Measurements from ENCODE around the gene CDH23. TPM values are rescaled to one million over a fixed set of nuclear protein-coding genes. Genes with fewer than 3 reads are reported as not detected.

The CDH23 gene
- total RNA-seq, 1 donor = 0.36 TPM

DNA sequence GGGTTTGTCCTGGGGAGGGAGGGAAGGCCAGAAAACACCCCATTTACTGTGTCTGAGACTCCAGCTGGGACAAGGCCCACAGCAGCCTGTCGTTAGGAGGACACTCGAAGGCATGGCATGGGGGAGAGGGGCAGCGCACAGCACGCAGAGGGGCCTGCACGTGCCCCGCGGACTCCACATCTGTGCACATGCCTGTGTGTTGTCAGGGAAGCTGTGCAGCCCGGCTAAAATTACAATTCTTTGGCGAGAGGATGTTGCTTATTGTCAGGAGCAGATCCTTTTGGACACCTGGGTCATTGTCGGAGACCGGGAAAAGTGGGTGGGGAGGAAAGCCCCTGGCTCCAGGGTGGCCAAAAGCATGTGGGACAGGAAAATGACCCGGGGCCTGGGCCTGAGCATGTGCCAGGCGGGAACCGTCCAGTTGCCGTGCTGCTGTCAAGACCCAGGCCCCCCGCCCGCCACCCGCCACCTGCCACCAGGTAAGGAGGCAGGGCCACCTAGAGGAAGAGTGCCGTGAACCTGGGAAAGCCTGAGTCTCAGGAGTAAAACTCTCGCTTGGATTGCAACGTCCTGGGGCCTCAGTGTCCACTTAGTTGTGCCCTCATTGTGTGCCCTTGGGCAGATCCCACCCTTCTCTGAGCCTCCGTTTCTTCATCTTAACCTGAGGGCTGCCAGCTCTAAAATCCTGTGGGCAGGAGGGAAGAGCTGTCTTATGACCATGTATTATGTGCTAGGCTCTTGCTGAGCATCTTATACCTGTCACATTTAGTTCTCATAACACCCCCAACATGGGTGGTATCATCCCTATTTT is 369.4 kb downstream of the CDH23 start:
- Histone ChIP-seq H2AFZ (ENCODE audit: low read length) (no peak overlapping the region), H3K4me3 (ENCODE audit: insufficient read depth, low read length) (no peak overlapping the region), H3K79me2 (ENCODE audit: insufficient read depth, low read length) (peaks cover 9% of the 10 kb centered on the region), H3K4me2 (ENCODE audit: insufficient read depth, low read length) (peak overlapping the region; percentile 5), H3K27ac (ENCODE audit: low read depth, low read length) (peak overlapping the region; percentile 96), H4K20me1 (ENCODE audit: insufficient read depth, low read length) (peaks cover 11% of the 10 kb centered on the region), H3K9me3 (ENCODE audit: low read depth, low read length) (no peaks in the 10 kb centered on the region), H3K27me3 (ENCODE audit: insufficient read depth, low read length) (no peaks in the 10 kb centered on the region), H3K36me3 (ENCODE audit: insufficient read depth, low read length) (peaks cover 6% of the 10 kb centered on the region), H3K4me1 (ENCODE audit: insufficient read depth, low read length) (peaks cover 71% of the 10 kb centered on the region)
- TF ChIP-seq, protein P1, sequence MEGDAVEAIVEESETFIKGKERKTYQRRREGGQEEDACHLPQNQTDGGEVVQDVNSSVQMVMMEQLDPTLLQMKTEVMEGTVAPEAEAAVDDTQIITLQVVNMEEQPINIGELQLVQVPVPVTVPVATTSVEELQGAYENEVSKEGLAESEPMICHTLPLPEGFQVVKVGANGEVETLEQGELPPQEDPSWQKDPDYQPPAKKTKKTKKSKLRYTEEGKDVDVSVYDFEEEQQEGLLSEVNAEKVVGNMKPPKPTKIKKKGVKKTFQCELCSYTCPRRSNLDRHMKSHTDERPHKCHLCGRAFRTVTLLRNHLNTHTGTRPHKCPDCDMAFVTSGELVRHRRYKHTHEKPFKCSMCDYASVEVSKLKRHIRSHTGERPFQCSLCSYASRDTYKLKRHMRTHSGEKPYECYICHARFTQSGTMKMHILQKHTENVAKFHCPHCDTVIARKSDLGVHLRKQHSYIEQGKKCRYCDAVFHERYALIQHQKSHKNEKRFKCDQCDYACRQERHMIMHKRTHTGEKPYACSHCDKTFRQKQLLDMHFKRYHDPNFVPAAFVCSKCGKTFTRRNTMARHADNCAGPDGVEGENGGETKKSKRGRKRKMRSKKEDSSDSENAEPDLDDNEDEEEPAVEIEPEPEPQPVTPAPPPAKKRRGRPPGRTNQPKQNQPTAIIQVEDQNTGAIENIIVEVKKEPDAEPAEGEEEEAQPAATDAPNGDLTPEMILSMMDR (IDR thresholded peaks at IDR 0.05; ENCODE audit: extremely low read depth, low read depth, low read length) = no peak
- no peak for DNase-seq (ENCODE audit: insufficient read length, low spot score, missing footprints)

- Histone ChIP-seq H2AFZ (ENCODE audit: low read length) (no peak overlapping the region), H3K4me1 (ENCODE audit: insufficient read depth, low read length) (peaks cover 79% of the 10 kb centered on the region), H3K9me3 (ENCODE audit: low read depth, low read length) (no peaks in the 10 kb centered on the region), H4K20me1 (ENCODE audit: insufficient read depth, low read length) (peaks cover 6% of the 10 kb centered on the region), H3K4me2 (ENCODE audit: insufficient read depth, low read length) (peak overlapping the region; percentile 52), H3K36me3 (ENCODE audit: insufficient read depth, low read length) (peaks cover 3% of the 10 kb centered on the region), H3K27me3 (ENCODE audit: insufficient read depth, low read length) (no peaks in the 10 kb centered on the region), H3K4me3 (ENCODE audit: insufficient read depth, low read length) (peak overlapping the region; percentile 43), H3K79me2 (ENCODE audit: insufficient read depth, low read length) (peaks cover 8% of the 10 kb centered on the region), H3K27ac (ENCODE audit: low read depth, low read length) (peak overlapping the region; percentile 96)
- DNase-seq (ENCODE audit: insufficient read length, low spot score, missing footprints) = peak; percentile 98
- TF ChIP-seq, protein P1 (IDR thresholded peaks at IDR 0.05; ENCODE audit: extremely low read depth, low read depth, low read length) = no peak
These were observed 370.1 kb downstream of the CDH23 start for GRCh38 chr10:71766717-71767419.

DNA sequence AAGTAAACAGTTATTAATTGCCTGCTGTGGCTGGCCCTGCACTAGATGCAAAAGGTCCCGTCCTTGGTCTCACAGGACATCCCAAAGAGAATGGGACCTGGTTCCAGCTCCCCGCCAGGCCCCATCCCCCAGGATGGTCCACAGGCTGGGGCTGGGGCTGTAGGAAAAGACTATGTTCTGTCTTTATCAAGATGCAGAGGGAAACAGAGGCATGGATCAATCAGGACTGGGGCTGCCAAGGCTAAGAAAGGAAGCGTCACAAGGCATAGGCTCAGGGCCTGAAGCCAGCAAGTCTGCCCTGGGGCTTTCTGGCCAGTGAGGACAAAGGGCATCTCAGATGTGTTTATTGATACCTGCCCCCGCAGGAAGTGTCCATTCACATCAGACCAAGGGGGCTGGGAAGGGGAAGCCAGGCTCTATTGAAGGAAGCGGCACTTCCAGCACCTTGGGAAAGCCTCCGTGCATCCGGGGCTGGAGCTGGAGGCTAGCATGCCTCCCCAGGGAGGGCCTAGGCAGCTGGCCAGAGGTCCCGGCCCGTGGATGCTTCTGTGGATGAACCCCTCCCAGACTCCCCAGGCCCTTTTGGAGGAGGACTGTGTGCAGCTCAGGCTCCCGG is 370.8 kb downstream of the CDH23 start:
- Histone ChIP-seq H3K4me1 (ENCODE audit: insufficient read depth, low read length) (peaks cover 86% of the 10 kb centered on the region), H3K27ac (ENCODE audit: low read depth, low read length) (peak overlapping the region; percentile 96), H3K36me3 (ENCODE audit: insufficient read depth, low read length) (no peaks in the 10 kb centered on the region), H3K4me3 (ENCODE audit: insufficient read depth, low read length) (peak overlapping the region; percentile 5), H4K20me1 (ENCODE audit: insufficient read depth, low read length) (no peaks in the 10 kb centered on the region), H3K79me2 (ENCODE audit: insufficient read depth, low read length) (peaks cover 14% of the 10 kb centered on the region), H2AFZ (ENCODE audit: low read length) (no peak overlapping the region), H3K9me3 (ENCODE audit: low read depth, low read length) (no peaks in the 10 kb centered on the region), H3K27me3 (ENCODE audit: insufficient read depth, low read length) (no peaks in the 10 kb centered on the region), H3K4me2 (ENCODE audit: insufficient read depth, low read length) (peak overlapping the region; percentile 52)
- TF ChIP-seq, protein P1 (IDR thresholded peaks at IDR 0.05; ENCODE audit: extremely low read depth, low read depth, low read length) = no peak
- DNase-seq (ENCODE audit: insufficient read length, low spot score, missing footprints) = peak; percentile 91
